ENCODE measurements around the gene CD8A.
"Not testable (repeated sequence)": the region's sequence is repeated elsewhere in the genome, so short reads cannot be mapped to it uniquely, and the experiment has no call there.

Gene CD8A

DNA sequence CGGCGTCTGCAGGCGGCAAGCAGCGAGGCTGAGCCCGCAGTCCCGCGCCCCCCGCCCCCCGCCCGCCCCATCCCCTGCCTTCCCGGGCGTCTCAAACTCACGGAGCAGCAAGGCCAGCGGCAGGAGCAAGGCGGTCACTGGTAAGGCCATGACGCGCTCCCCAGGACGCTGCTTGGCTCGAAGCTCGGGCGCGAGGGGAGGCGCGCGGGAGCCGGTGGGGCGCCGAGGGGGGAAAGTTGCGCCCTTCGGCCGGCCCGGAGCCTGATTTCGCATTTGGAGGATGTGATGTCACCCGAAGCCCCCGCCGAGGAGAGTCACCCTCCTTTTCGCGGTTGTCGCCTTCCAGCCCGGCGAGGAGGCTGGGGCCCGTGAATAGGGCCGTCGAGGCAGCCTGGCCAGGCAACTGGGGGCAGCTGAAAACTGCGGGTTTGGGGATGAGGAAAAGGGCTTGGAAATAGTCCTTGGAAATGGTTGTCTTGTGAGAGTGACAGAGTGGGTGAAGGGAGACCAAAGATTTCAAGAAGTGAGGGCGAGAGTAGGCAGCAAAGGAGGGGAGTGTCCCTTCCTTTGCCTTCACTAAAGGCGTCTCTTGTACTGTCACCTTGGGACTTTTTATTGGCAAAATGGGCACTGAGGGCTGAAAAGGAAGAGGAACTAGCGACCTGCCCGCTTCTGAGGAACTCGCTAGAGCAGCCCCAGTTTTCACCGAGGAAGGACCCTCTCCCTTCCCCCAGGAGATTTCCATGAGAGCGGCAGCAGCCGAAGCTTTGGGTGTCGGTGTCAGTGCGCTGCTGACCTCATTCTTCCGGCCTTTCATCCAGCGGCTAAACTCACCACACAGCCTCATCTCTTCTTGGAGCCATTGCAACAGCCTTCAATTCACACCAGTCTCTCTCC is at the start of gene CD8A:
CD8A (minus strand) TSS at position 238 of the 897 bp plus-strand sequence; CDS start at position 150, 88 bp downstream.
- no peak for DNase-seq

GRCh38 chr2:86839871-86840548 is 49.3 kb upstream of the CD8A start:
- DNase-seq, result not testable (repeated sequence)

GRCh38 chr2:86839455-86839854 is 48.7 kb upstream of the CD8A start:
- DNase-seq, result not testable (repeated sequence)

DNA sequence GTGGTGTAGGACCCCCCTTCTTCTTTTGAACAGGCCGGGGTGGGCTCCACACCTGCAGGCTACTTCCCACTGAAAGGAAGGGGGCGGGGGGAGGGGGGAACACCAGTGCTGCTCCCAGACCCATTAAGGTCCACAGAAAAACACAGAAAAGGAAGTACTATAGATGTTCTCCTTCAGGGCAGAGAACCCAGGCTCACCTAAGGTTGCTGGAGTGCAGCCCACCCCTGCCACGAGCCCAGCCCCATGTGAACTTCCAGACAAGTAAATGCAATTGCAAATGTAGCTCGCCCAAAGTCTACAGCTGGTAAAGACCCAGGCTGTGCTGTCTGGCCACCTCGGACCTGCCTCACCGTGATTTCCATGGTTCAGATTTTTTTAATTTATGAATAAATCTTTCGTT is 47.0 kb upstream of the CD8A start:
- not testable (repeated sequence) for DNase-seq

DNA sequence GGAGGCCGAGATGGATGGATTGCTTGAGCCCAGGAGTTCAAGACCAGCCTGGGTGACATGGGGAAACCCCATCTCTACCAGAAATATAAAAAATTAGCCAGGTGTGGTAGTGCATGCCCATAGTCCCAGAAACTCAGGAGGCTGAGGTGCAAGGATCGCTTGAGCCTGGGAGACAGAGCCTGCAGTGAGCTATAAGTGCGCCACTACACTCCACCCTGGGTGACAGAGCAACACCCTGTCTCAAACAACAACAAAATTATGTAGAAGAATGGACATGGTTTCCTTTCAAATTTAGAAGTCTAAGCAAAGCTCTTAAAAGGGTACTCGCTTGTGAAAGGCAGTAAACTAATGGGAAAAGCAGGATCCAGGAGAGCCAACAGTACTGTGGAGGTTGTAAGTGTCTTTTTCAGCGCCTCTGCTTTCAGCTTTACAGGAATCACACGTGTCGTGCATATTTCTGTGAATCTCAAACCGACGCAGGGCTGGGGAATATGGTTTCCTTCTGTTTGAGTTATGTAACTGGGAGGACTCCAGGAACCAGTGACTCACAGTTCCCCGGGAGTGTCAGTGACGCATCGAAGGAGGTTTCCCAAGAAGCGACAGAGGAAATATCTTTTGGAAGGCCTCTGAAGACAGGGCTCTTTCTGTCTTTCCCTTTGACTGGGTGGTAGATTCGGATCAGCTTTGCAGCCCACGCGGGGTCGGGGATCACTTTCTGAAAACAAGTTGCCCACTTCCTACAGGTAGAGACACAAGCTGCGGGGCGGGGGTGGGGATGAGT is 46.4 kb upstream of the CD8A start:
- not testable (repeated sequence) for DNase-seq

- not testable (repeated sequence) for DNase-seq
Observed at GRCh38 chr2:86835548-86835889, 44.8 kb upstream of the CD8A start.

- DNase-seq, result no peak
Observed at GRCh38 chr2:86833315-86833714, 42.6 kb upstream of the CD8A start.

DNA sequence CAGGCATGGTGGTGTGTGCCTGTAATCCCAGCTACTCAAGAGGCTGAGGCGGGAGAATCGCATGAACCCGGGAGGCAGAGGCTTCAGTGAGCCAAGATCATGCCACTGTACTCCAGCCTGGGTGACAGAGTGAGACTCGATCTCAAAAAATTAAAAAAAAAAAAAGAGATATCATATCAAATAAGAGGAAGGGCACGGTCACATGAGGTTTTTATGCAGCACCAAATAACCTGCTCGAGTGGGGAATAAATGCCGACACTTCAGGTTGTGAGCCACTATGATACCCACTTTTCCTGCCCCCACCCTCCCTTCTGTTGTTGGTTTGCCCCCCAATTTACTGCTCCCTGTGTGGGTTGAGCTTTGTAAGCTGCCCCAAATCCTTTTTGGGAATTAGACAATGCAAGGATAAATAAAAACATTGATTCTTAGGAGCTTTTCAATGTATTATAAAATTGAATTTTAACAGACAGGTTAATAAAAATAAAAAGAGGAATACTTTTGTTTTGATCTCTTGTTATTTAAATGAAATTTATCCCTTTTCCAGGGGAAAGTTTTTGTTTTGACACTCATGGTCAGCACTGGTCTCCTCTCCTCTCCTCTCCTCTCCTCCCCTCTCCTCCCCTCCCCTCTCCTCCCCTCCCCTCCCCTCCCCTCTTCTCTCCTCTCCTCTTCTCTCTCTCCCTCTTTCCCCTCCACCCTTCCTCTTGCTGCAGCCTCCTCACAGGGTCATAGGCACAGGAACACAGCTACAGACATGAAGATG is 41.8 kb upstream of the CD8A start:
- no peak for DNase-seq

DNA sequence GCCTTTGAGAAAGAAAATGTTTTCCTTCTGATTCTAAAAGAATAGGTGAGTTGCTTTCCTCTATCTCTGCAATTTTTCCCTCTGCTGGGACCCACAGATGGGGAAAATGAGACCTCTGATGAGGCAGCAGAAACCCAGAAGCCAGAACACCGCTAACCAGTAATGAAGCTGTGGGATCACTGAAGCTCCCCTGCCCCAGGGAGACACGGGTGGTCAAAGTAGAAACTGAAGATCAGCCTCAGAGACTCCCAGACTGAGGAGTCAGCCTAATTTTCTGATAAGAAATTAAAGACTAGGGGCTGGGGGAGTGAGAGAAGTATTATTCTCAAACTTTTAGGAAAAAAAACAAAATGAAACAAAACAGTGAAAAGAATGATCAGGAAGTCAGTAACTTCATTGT is 40.8 kb upstream of the CD8A start:
- DNase-seq, result no peak

GRCh38 chr2:86826951-86827350 is 36.2 kb upstream of the CD8A start:
- no peak for DNase-seq

GRCh38 chr2:86825693-86826381 is 35.1 kb upstream of the CD8A start:
- no peak for DNase-seq

GRCh38 chr2:86825036-86825692 is 34.5 kb upstream of the CD8A start:
- DNase-seq, result no peak

DNA sequence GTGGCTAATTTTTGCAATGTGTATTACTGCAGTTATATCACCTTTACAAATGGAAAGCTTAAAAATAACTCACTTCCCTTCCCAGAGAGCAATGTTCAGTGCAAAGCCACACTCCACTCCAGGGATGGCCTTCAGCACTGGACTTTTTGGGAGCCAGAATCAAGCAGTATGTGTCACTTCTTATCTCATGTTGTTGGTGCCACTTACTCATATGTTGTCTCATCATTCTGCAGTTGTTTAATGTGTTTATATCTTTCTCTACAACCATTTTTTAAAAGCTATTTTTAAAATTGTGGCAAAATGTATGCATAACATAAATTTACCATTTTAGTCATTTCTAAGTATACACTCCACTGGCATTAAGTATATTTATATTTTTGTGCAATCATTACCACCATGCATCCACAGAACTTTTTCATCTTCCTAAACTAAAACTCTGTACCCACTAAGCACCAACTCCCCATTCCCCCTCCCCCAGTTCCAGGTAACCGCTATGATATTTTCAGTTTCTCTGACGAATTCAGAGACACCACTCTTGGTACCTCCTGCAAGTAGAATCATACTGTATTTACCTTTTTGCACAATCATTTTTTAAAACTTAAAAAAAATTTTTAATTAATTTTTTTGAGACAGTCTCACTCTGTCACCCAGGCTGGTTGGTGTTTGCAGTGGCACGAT is 32.1 kb upstream of the CD8A start:
- no peak for DNase-seq

GRCh38 chr2:86821842-86822241 is 31.1 kb upstream of the CD8A start:
- DNase-seq, result no peak

DNA sequence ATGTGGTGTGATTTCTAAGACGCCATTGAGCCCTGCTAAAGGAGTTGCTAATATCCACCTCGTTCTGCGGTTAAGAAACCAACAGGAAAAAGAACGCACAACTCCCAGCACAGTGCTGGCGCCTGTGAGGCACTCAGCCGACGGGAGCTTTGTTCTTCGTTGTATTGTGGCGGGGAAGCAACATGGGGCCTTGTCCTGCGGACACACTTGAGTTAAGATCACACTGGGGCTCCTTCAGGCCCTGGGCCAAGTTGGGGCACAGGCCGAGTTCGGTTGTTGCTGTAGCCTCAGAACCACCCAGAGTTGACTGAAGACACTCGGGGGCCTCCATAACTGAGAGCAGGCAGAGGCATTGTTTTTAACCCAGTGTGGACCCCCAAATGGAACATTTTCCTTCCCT is 30.6 kb upstream of the CD8A start:
- no peak for DNase-seq

- DNase-seq, result no peak
Observed at GRCh38 chr2:86818957-86819356, 28.2 kb upstream of the CD8A start.

- no peak for DNase-seq
Observed at GRCh38 chr2:86818114-86818801, 27.5 kb upstream of the CD8A start.

DNA sequence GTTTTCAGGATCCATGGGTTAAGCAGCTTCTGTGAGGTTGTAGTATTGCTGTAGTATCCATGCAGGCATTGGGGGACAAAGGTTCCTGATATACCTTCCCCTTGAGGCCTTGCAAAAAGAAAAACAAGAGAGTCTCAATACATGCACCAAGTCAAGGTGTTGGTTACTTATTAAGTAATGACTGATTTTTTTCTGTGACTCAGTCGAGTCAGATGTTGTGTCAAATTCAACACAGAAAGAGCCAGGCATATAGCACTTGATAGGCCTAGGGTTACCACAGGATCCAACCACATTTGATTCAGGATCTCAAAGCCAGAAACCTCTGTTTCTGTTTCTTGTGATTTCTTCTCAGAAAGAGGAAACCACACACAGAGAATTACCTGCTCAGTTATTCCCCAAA is 24.9 kb upstream of the CD8A start:
- no peak for DNase-seq

DNA sequence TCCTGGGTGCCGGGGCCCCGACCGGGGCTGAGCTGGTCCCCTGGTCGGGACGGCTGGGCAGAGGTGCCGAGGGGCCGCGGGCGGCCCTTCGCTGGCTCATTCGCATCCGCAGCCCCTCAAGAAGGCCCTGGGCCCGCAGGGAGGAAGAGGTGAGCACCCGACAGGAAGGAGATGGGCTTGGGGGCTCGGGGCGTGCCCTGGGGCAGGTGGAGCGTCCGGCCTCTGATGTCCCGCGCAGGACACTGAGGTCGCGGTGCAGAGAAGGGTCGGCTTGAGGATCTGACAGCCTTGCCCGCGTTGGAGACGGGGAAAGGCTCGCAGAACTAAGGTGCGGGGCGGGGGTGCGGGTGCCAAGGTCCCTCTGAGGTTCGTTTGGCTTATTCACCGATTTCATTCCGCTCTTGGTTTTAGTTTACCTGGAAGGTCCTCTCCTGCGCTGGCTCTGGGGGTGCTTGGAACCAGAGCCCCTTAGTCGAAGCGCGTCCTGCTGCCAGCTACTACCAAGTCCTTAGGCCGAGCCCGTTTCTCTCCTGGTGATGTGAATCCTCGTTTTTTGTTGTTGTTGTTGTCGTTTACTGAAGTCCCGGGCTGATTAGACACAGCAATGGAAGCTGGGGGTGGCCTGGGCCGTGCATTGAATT is 18.9 kb upstream of the CD8A start:
- DNase-seq, result no peak

Data from NCI-H774 (cell line).